ENCODE data around the gene VASH1. TPM values are rescaled to one million over a fixed set of nuclear protein-coding genes. Genes with fewer than 3 reads are reported as not detected.
"Not testable (repeated sequence)": the region's sequence is repeated elsewhere in the genome, so short reads cannot be mapped to it uniquely, and the experiment has no call there.

The VASH1 gene
- total and polyA plus RNA-seq, 2 donors (not counting 1 experiment from before 2014, with no cell fraction given): 2.5 to 4.5 TPM

GRCh38 chr14:76729258-76729657 is 32.0 kb upstream of the VASH1 start:
- Histone ChIP-seq H4K20me1 (ENCODE audit: control insufficient read depth, extremely low read depth, insufficient read depth, low read length) (no peaks in the 10 kb centered on the region), H3K4me1 (ENCODE audit: control insufficient read depth, extremely low read depth, insufficient read depth, low read length) (no peaks in the 10 kb centered on the region), H3K4me3 (replicated peaks in 1 of 4; ENCODE audit: control extremely low read depth in 1 of 4, insufficient read depth in 1 of 4, low read depth in 3 of 4, low read length in 4 of 4) (no peak overlapping the region), H3K4me2 (ENCODE audit: extremely low read depth, insufficient read depth, low read length) (no peak overlapping the region), H2AFZ (ENCODE audit: low read length) (no peak overlapping the region), H3K36me3 (ENCODE audit: control insufficient read depth, insufficient read depth, low read length) (no peaks in the 10 kb centered on the region), H3K27me3 (ENCODE audit: control insufficient read depth, insufficient read depth, low read length) (peaks cover 4% of the 10 kb centered on the region), H3K9ac (ENCODE audit: insufficient read depth, low read length) (no peak overlapping the region), H3K79me2 (ENCODE audit: control insufficient read depth, insufficient read depth, low read length) (no peaks in the 10 kb centered on the region), H3K9me3 (ENCODE audit: control insufficient read depth, insufficient read depth, low read depth, low read length) (no peaks in the 10 kb centered on the region), H3K27ac (ENCODE audit: insufficient read depth, low read length) (no peak overlapping the region)
- no peak for TF ChIP-seq EZH2 (IDR thresholded peaks at IDR 0.05; ENCODE audit: low read length, missing control alignments)
- no peak for TF ChIP-seq CTCF (conservative IDR thresholded peaks at IDR 0.05 in 1 of 2, IDR thresholded peaks at IDR 0.05 in 1 of 2; ENCODE audit: low read depth in 1 of 2, low read length in 2 of 2)
- DNase-seq (ENCODE audit: low read depth in 2 of 2): no peak

GRCh38 chr14:76729953-76730505 is 31.2 kb upstream of the VASH1 start:
- H3K9me3 ChIP-seq (ENCODE audit: control insufficient read depth, insufficient read depth, low read depth, low read length): no peaks in the 10 kb centered on the region
- no peaks in the 10 kb centered on the region for H4K20me1 ChIP-seq (ENCODE audit: control insufficient read depth, extremely low read depth, insufficient read depth, low read length)
- H3K27me3 ChIP-seq (ENCODE audit: control insufficient read depth, insufficient read depth, low read length): peaks cover 4% of the 10 kb centered on the region
- H2AFZ ChIP-seq (ENCODE audit: low read length): no peak overlapping the region
- no peak for TF ChIP-seq EZH2 (IDR thresholded peaks at IDR 0.05; ENCODE audit: low read length, missing control alignments)
- no peak for TF ChIP-seq CTCF (conservative IDR thresholded peaks at IDR 0.05 in 1 of 2, IDR thresholded peaks at IDR 0.05 in 1 of 2; ENCODE audit: low read depth in 1 of 2, low read length in 2 of 2)
- H3K27ac ChIP-seq (ENCODE audit: insufficient read depth, low read length): no peak overlapping the region
- H3K36me3 ChIP-seq (ENCODE audit: control insufficient read depth, insufficient read depth, low read length): no peaks in the 10 kb centered on the region
- no peak for DNase-seq (ENCODE audit: low read depth in 2 of 2)
- H3K9ac ChIP-seq (ENCODE audit: insufficient read depth, low read length): no peak overlapping the region
- no peaks in the 10 kb centered on the region for H3K79me2 ChIP-seq (ENCODE audit: control insufficient read depth, insufficient read depth, low read length)
- H3K4me3 ChIP-seq (replicated peaks in 1 of 4; ENCODE audit: control extremely low read depth in 1 of 4, insufficient read depth in 1 of 4, low read depth in 3 of 4, low read length in 4 of 4): no peak overlapping the region
- no peaks in the 10 kb centered on the region for H3K4me1 ChIP-seq (ENCODE audit: control insufficient read depth, extremely low read depth, insufficient read depth, low read length)
- H3K4me2 ChIP-seq (ENCODE audit: extremely low read depth, insufficient read depth, low read length): no peak overlapping the region

GRCh38 chr14:76734501-76734900 is 26.8 kb upstream of the VASH1 start:
- H3K27me3 ChIP-seq (ENCODE audit: control insufficient read depth, insufficient read depth, low read length); H3K4me2 ChIP-seq (ENCODE audit: extremely low read depth, insufficient read depth, low read length); H3K36me3 ChIP-seq (ENCODE audit: control insufficient read depth, insufficient read depth, low read length); H2AFZ ChIP-seq (ENCODE audit: low read length); H3K4me3 ChIP-seq (replicated peaks in 1 of 4; ENCODE audit: control extremely low read depth in 1 of 4, insufficient read depth in 1 of 4, low read depth in 3 of 4, low read length in 4 of 4); H3K9me3 ChIP-seq (ENCODE audit: control insufficient read depth, insufficient read depth, low read depth, low read length); H3K4me1 ChIP-seq (ENCODE audit: control insufficient read depth, extremely low read depth, insufficient read depth, low read length); H3K79me2 ChIP-seq (ENCODE audit: control insufficient read depth, insufficient read depth, low read length); H3K9ac ChIP-seq (ENCODE audit: insufficient read depth, low read length); H4K20me1 ChIP-seq (ENCODE audit: control insufficient read depth, extremely low read depth, insufficient read depth, low read length); H3K27ac ChIP-seq (ENCODE audit: insufficient read depth, low read length); DNase-seq (ENCODE audit: low read depth in 2 of 2): not testable (repeated sequence)
